Measurements from ENCODE around the gene AZU1.

The AZU1 gene

GRCh38 chr19:855566-856120 lies 28.0 kb downstream of the AZU1 start:
- no peak for DNase-seq

GRCh38 chr19:858284-858683 lies 30.6 kb downstream of the AZU1 start:
- no peak for DNase-seq

- no peak for DNase-seq
Observed at GRCh38 chr19:858868-859843, 31.5 kb downstream of the AZU1 start, which contains the start of gene CFD. Gene CFD (plus strand): TSS chr19:859664. CDS start chr19:859690, 26 bp downstream.

GRCh38 chr19:861141-861755 lies 33.6 kb downstream of the AZU1 start:
- DNase-seq, result no peak

- DNase-seq, result peak; percentile 62
Observed at GRCh38 chr19:861756-862580, 34.3 kb downstream of the AZU1 start.

GRCh38 chr19:862581-863314 lies 35.1 kb downstream of the AZU1 start:
- DNase-seq, result peak; percentile 70

- no peak for DNase-seq
Observed at GRCh38 chr19:863315-863620, 35.6 kb downstream of the AZU1 start.

GRCh38 chr19:866769-867300 lies 39.2 kb downstream of the AZU1 start:
- DNase-seq, result no peak

- DNase-seq, result no peak
Observed at GRCh38 chr19:867301-867793, 39.7 kb downstream of the AZU1 start.

GRCh38 chr19:867855-868457 lies 40.3 kb downstream of the AZU1 start:
- DNase-seq, result no peak

- no peak for DNase-seq
Observed at GRCh38 chr19:868458-869244, 41.0 kb downstream of the AZU1 start.

- DNase-seq, result no peak
Observed at GRCh38 chr19:869245-870177, 41.9 kb downstream of the AZU1 start.

- DNase-seq, result no peak
Observed at GRCh38 chr19:870314-870713, 42.7 kb downstream of the AZU1 start.

GRCh38 chr19:870963-871401 lies 43.3 kb downstream of the AZU1 start:
- DNase-seq, result no peak

GRCh38 chr19:871446-872265 lies 44.0 kb downstream of the AZU1 start:
- no peak for DNase-seq

- DNase-seq, result peak; percentile 75
Observed at GRCh38 chr19:872266-872951, 44.8 kb downstream of the AZU1 start.

- DNase-seq, result peak; percentile 65
Observed at GRCh38 chr19:873084-873483, 45.4 kb downstream of the AZU1 start.
